Erythroblast (primary cell): Measurements from ENCODE around the gene DYNLL1.

Experiments used
- DNase-seq, 2 experiments: peaks; one replicate each; lab custom pipeline; 2025; lab: John Stamatoyannopoulos, UW
- GATA1 ChIP-seq: IDR thresholded peaks from 2 replicates; pipeline ENCODE4 v1.6.1; 2011; ENCODE audit warnings: low read depth, mild to moderate bottlenecking, control low read depth, low read length, moderate library complexity
- POLR2A ChIP-seq: IDR thresholded peaks from 2 replicates; pipeline ENCODE4 v1.6.1; 2011; ENCODE audit warnings: mild to moderate bottlenecking, low read length

DYNLL1 gene

DNA sequence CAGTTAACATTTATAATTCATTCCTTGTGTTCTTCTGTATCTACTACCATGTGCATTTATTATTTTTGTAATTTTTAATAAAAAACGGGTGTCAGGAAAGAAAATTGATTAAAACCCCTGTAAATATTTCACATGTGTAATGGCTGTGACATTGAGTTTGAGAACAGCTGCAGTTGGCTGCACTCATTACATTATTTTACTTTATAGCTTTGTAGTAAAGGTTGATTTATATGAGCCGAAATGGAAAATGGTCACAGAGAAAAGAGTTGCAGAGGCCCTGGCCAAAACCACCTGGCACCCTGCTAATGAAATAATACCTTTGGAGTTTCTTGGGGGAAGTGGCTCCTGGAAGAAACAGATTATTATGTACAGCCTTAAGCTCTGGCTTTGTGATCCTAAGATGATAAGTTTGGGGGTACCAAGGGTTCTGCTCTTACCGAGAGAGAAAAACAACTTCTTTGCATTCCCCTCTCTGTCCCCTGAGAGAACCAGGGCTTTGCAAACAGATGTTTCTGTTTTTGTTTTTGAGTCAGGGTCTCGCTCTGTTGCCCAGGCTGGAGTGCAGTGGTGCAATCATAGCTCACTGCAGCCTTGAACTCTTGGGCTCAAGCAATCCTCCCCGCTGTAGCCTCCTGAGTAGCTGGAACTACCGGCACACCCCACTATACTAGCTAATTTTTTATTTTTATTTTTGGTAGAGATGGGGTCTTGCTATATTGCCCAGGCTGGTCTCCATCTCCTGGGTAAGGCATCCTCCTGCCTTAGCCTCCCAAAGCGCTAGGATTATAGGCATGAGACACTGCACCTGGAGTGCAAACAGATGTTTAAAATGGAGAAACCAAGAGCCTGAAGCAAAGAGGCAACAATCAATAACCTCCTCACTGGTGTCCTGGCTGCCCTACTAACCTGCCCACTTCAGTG is 9.7 kb upstream of the DYNLL1 start:
- TF ChIP-seq GATA1 (no peak), POLR2A (no peak)
- DNase-seq, result no peak

GRCh38 chr12:120487552-120487951 is 8.4 kb upstream of the DYNLL1 start:
- peak; percentile 71 to 90 for DNase-seq

DNA sequence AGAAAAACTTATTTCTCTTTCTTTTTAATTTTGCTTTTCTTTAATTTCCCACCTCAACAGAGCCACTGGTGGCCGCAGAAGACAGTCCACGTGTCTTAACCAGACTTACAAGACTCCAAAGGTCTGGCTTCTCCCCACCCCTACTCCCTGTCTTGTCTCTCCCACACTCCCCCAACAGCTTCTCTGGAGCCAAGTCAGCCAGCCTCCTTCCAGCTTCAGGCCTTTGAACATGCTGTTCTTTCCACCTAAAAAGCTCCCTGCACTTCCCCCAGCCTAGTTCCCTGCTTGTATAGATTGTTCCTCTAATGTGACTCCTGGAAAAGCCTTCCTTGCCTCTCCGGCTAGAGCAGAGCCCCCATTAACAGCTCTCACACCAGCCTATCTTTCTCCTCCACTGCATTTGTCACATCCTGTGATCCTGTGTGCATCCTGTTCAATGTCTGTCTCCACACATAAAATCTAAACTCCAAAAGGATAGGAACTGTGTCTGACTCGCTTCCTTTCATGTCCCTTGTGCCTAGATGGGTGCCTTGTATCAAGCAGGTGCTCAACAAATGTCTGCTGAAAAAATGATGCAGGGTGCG is 7.8 kb upstream of the DYNLL1 start:
- DNase-seq, result peak in 1 of 2 experiments; percentile 22
- TF ChIP-seq POLR2A (no peak), GATA1 (no peak)

DNA sequence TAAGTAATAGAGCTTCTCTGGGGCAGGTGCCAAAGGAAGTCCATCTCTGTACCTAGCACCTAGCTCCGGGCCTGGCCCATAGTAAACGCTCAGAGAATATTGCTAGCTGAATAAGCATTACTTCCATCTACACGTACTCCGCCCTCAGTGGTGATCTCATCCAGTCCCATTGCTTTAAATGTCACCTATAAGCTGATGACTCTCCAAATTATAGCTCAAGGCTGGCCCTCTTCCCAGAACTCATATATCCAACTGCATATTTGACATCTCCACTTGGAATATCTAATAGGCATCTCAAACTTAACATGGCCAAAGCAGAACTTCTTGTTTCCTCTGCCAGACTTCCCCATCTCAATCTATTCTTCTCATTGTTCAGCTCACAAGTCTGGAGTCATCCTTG is 6.9 kb upstream of the DYNLL1 start:
- TF ChIP-seq POLR2A, result no peak
- DNase-seq, result peak; percentile 23 to 72

GRCh38 chr12:120490325-120490724 is 5.6 kb upstream of the DYNLL1 start:
- TF ChIP-seq POLR2A, result no peak
- no peak for TF ChIP-seq GATA1
- DNase-seq, result no peak

- no peak for DNase-seq
- TF ChIP-seq POLR2A (no peak), GATA1 (no peak)
Observed at GRCh38 chr12:120490833-120491512, 4.9 kb upstream of the DYNLL1 start.

GRCh38 chr12:120495186-120495730 is 655 bp upstream of the DYNLL1 start:
- DNase-seq, result no peak
- TF ChIP-seq GATA1 (no peak), POLR2A (no peak)

DNA sequence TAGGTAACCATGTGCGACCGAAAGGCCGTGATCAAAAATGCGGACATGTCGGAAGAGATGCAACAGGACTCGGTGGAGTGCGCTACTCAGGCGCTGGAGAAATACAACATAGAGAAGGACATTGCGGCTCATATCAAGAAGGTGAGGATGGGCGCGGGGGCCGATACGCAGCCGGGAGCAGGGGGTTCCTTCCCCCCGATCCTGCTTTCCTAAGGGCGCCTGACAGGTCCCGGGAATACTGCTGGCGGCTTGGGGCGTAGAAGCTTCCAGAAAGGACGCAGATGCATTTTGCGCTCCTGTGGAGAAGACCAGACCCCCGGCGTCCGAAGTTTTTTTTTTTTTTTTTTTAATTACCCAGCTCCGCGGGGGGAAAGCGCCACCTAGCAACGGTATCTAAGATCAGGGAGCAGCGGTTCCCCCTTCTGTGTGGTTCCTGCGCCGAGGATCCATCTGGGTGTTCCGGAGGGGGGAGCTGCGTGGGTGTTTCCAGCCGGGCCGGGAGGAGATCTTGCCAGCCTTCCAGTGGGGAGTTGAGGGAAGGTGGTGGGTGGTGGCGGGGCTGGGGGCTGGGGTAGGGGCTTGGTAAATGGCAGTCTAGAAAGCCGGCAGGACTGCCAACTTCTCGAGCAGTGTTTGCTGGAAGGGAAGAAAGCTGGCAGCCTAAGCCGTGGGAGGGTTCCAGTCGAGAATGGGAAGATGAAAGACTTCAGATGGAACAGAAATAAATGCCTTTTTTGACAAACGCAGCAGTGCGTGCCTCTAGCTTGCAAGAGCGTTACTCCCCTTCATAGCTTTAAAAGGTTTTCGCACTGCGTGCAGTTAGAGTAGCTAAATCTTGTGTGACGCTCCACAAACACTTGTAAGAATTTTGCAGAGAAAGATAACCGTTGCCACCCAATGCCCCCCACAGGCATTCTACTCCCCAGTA is 764 bp downstream of the DYNLL1 start:
- TF ChIP-seq POLR2A (peak; percentile 0), GATA1 (no peak)
- DNase-seq, result peak; percentile 76 to 81

DNA sequence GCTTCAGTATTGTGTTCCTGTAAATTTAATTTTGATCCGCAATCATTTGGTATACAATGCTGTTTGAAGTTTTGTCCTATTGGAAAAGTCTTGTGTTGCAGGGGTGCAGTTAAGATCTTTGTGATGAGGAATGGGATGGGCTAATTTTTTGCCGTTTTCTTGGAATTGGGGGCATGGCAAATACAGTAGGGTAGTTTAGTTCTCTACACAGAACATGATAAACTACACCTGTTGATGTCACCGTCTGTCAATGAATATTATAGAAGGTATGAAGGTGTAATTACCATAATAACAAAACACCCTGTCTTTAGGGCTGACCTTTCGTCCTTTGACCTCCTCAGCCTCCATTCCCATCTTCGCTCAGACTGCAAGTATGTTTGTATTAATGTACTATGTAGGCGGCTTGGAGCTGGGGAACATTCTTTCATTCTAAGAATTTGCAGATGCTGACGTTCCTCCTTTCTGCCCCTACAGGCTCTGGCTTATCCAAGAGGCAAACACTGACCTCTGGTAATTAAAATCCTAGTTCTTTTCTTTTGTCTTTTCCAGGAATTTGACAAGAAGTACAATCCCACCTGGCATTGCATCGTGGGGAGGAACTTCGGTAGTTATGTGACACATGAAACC is 1.7 kb downstream of the DYNLL1 start:
- DNase-seq, result no peak
- TF ChIP-seq POLR2A (peak; percentile 8), GATA1 (no peak)

GRCh38 chr12:120498870-120499515 is 3.1 kb downstream of the DYNLL1 start:
- no peak for DNase-seq
- no peak for TF ChIP-seq GATA1
- no peak for TF ChIP-seq POLR2A

DNA sequence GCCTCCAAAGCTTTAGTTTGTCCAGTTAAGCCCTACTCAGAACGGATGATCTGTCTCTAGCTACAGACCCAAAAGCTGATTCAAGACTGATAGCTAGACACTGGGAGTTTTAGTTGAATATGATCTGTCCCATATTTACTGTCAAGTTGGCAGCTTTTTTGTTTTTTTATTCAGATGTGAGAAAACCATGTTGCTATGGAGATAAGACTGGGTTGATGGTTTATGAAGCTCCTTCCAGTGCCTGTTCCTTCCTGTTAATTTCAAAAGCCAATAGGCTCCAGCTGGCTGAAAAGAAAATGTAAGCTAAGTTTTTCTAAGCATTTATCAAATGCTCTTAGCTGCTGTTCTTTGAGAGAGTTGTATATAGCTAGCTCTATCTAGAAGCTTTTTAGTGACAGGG is 4.7 kb downstream of the DYNLL1 start:
- TF ChIP-seq GATA1 (no peak), POLR2A (no peak)
- no peak for DNase-seq

GRCh38 chr12:120504587-120504986 is 8.7 kb downstream of the DYNLL1 start:
- no peak for DNase-seq
- no peak for TF ChIP-seq GATA1
- no peak for TF ChIP-seq POLR2A
